GM12878 (cell line): ENCODE measurements around the gene SMPD2. TPM values are rescaled to one million over a fixed set of nuclear protein-coding genes. Genes with fewer than 3 reads are reported as not detected.

Experiments
- ATAC-seq: fragments of 200-7000 bp; cut with Tn5 transposase; 3 replicates; pipeline ENCODE4 v1.9.1; 2020; ENCODE audit warnings: mild to moderate bottlenecking, moderate library complexity
- BruUV-seq: library from RNA; stranded (reverse); fragments of 400-500 nt; replicated peaks from 2 replicates; lab custom pipeline; 2021; lab: Mats Ljungman, UMichigan
- CTCF ChIA-PET: fragments of 300-600 bp; sonication (Branson Sonifier 250); formaldehyde crosslinking; extraction: SDS; loops from one replicate; lab custom pipeline; 2021; ENCODE audit warnings: inconsistent platforms; lab: Yijun Ruan, JAX
- POLR2A ChIA-PET: fragments of 350-600 bp; formaldehyde crosslinking; extraction: SDS; loops from one replicate; lab custom pipeline; 2021; ENCODE audit warnings: inconsistent platforms; lab: Charles Lee
- RAD21 ChIA-PET: fragments of 300-600 bp; sonication (Branson Sonifier 250); formaldehyde crosslinking; loops from one replicate; lab custom pipeline; 2023; ENCODE audit warnings: antibody characterized with exemption; ENCODE audit not compliant: unreplicated experiment; lab: Charles Lee
- SMC1A ChIA-PET: fragments of 300-600 bp; sonication (Branson Sonifier 250); formaldehyde crosslinking; loops from one replicate; lab custom pipeline; 2023; ENCODE audit not compliant: unreplicated experiment, uncharacterized antibody; lab: Charles Lee
- DNase-seq: peaks from one replicate; pipeline ENCODE4 v3.0.0-alpha.2; 2011; ENCODE audit warnings: low read depth, low spot score
- FAIRE-seq: peaks from 3 replicates; lab custom pipeline; 2011; peaks lifted over from hg19 to GRCh38; lab: Jason Lieb, UNC
- H2AFZ ChIP-seq: 2 replicates; pipeline ENCODE4 v1.6.0; 2011; ENCODE audit warnings: low read depth, low read length, control low read depth; ENCODE audit not compliant: control insufficient read depth
- H3K27ac ChIP-seq: 2 replicates; pipeline ENCODE4 v1.5.1; 2011; ENCODE audit warnings: control low read depth; ENCODE audit not compliant: control insufficient read depth, insufficient read depth
- H3K27me3 ChIP-seq, 2 experiments: replicated peaks in 1 of 2; 2 replicates each; pipeline versions ENCODE4 v1.6.0 to v1.6.1; 2011; ENCODE audit warnings: low read length in 1 of 2; ENCODE audit not compliant: control insufficient read depth in 2 of 2, insufficient read depth in 2 of 2
- H3K36me3 ChIP-seq, 2 experiments: 2 replicates each; pipeline ENCODE4 v1.5.1; 2011; ENCODE audit warnings: low read length in 1 of 2; ENCODE audit not compliant: control insufficient read depth in 2 of 2, insufficient read depth in 2 of 2
- H3K4me1 ChIP-seq: 2 replicates; pipeline ENCODE4 v1.6.1; 2011; ENCODE audit warnings: mild to moderate bottlenecking, low read length, moderate library complexity, mixed read lengths; ENCODE audit not compliant: control insufficient read depth, insufficient read depth
- H3K4me2 ChIP-seq: 2 replicates; pipeline ENCODE4 v1.6.0; 2011; ENCODE audit warnings: control low read depth; ENCODE audit not compliant: control insufficient read depth, insufficient read depth
- H3K4me3 ChIP-seq: fragments of 200-600 bp; sonication (generic); 2 replicates; pipeline ENCODE4 v1.5.1; 2016
- H3K79me2 ChIP-seq: 2 replicates; pipeline ENCODE4 v1.6.0; 2011; ENCODE audit warnings: low read length; ENCODE audit not compliant: control insufficient read depth, insufficient read depth
- H3K9ac ChIP-seq: 2 replicates; pipeline ENCODE4 v1.8.0; 2011; ENCODE audit warnings: low read length, control low read depth, mixed read lengths; ENCODE audit not compliant: control insufficient read depth, insufficient read depth
- H3K9me3 ChIP-seq: replicated peaks from 3 replicates; pipeline ENCODE4 v1.5.1; 2011; ENCODE audit warnings: mild to moderate bottlenecking, low read length; ENCODE audit not compliant: control insufficient read depth, insufficient read depth
- H4K20me1 ChIP-seq: 2 replicates; pipeline ENCODE4 v1.6.0; 2011; ENCODE audit not compliant: control insufficient read depth, insufficient read depth
- BCL11A ChIP-seq: IDR thresholded peaks from 2 replicates; pipeline ENCODE4 v1.6.1; 2011; ENCODE audit warnings: low read depth, low read length
- BCL3 ChIP-seq: IDR thresholded peaks from 2 replicates; pipeline ENCODE4 v1.6.1; 2011; ENCODE audit warnings: borderline replicate concordance, low read depth, mild to moderate bottlenecking, moderate library complexity, low read length; ENCODE audit not compliant: insufficient read depth, poor library complexity, severe bottlenecking
- CHD2 ChIP-seq: IDR thresholded peaks from 2 replicates; pipeline ENCODE4 v1.6.1; 2011; ENCODE audit warnings: low read depth, low read length, improper control_type of control experiment, borderline replicate concordance
- CREM ChIP-seq: IDR thresholded peaks from 2 replicates; pipeline ENCODE4 v1.6.1; 2014; ENCODE audit warnings: antibody characterized with exemption, low read depth
- DPF2 ChIP-seq: fragments of 450-650 bp; IDR thresholded peaks from 2 replicates; pipeline ENCODE4 v1.6.1; 2017; ENCODE audit warnings: mild to moderate bottlenecking
- GATAD2B ChIP-seq: fragments of 450-650 bp; conservative IDR thresholded peaks from 2 replicates; pipeline ENCODE4 v1.6.1; 2017; ENCODE audit warnings: low read depth, mild to moderate bottlenecking, moderate library complexity
- MYB ChIP-seq: fragments of 150-350 bp; IDR thresholded peaks from 2 replicates; pipeline ENCODE4 v1.6.1; 2014; ENCODE audit warnings: mild to moderate bottlenecking, low read depth, low read length, borderline replicate concordance
- POLR2A ChIP-seq: IDR thresholded peaks from 2 replicates; pipeline ENCODE4 v1.6.1; 2011; ENCODE audit warnings: low read depth, mild to moderate bottlenecking, low read length
- SP1 ChIP-seq: IDR thresholded peaks from one replicate; pipeline ENCODE4 v1.6.1; 2011; ENCODE audit warnings: low read depth, low read length
- SREBF1 ChIP-seq: IDR thresholded peaks from 2 replicates; pipeline ENCODE4 v1.6.1; 2012; ENCODE audit warnings: mild to moderate bottlenecking, low read length
- TCF7 ChIP-seq: IDR thresholded peaks from 2 replicates; pipeline ENCODE4 v1.6.1; 2014; ENCODE audit warnings: antibody characterized with exemption, borderline replicate concordance
- YBX1 ChIP-seq: fragments of 450-650 bp; IDR thresholded peaks from 2 replicates; pipeline ENCODE4 v1.6.1; 2016; ENCODE audit warnings: antibody characterized with exemption
- WGBS: methylation state at CpG from one replicate; pipeline ENCODE4 v1.1.6; 2016; ENCODE audit warnings: low lambda C conversion rate; ENCODE audit not compliant: insufficient replicate concordance, insufficient coverage; ENCODE audit errors: missing lambda C conversion rate; 5-methylcytosine and 5-hydroxymethylcytosine counted together
- in situ Hi-C: fragments of 300-500 bp; cut with MboI; formaldehyde crosslinking; loops from 9 replicates; pipeline ENCODE4 v1.14.3; 2018; ENCODE audit warnings: mixed read lengths
- intact Hi-C: fragments of 100-400 bp; cut with micrococcal nuclease; formaldehyde crosslinking; loops from one replicate; pipeline ENCODE4 v1.14.2; 2022; ENCODE audit not compliant: unreplicated experiment
- polyA plus RNA-seq, 11 experiments: library from polyadenylated mRNA; depleted of rRNA in 4 of 11; unstranded in 6 of 11; stranded (reverse) in 5 of 11; fragments of >200 nt; fragmentation: Nextera tagmentation in 4 of 11; fragmentation: Illumina TruSeq in 1 of 11; extraction: Ambion mirVana in 4 of 11; extraction: Trizol in 1 of 11; gene quantifications; 1 replicate in 1 of 11; 2 replicates in 10 of 11; pipeline versions ENCODE4 v1.2.1 to v1.2.3, GENCODE V29; 2011 to 2016; ENCODE audit warnings: inconsistent platforms in 2 of 11, missing spikeins in 2 of 11, low read depth in 1 of 11
- total RNA-seq, 4 experiments: library from RNA; depleted of rRNA in 3 of 4; stranded (reverse); fragments of >200 nt in 3 of 4; fragmentation: Illumina TruSeq in 1 of 4; extraction: Trizol in 1 of 4; gene quantifications; 2 replicates each; pipeline versions ENCODE4 v1.2.1 to v1.2.3, GENCODE V29; 2013 to 2021
- TF ChIP-seq, protein P1 (sequence below): fragments of 450-650 bp; IDR thresholded peaks from 2 replicates; pipeline ENCODE4 v1.6.1; 2017; ENCODE audit warnings: borderline replicate concordance
- TF ChIP-seq, protein P2 (sequence below): fragments of 450-650 bp; IDR thresholded peaks from 2 replicates; pipeline ENCODE4 v1.6.1; 2017; ENCODE audit warnings: mild to moderate bottlenecking, moderate library complexity

Gene SMPD2
- total and polyA plus RNA-seq, 10 of the 15 experiments (the other 5 are each of a cell fraction or from before 2014, with no cell fraction given), result 0.06 to 15.4 (median 9.7) TPM

DNA sequence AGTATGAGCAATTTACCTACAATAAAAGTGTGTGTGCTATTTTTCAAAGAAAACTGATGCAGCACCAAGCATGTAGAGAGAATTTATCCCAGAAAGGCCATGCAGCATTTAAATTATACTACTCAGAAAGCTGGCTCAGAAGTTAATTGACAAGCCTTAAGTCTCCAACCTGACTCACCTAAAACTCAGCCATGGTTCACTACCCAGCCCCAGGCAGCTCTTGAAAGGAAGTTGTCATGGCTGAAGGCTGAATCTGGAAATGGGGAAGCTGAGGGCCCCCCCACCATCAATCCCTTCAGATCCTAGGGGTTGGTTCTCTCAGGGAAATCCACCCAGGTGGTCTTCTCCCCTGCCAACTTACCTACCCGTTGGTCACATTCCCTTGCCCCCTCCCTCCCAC is 19.8 kb upstream of the SMPD2 start:
- in situ Hi-C loops, result no loop called here
- H3K4me1 ChIP-seq, result no peaks in the 10 kb centered on the region
- no peak overlapping the region for H3K27ac ChIP-seq
- 0% methylated on average over 1 of the region's 1 CpG for WGBS
- no peak overlapping the region for H3K4me3 ChIP-seq
- H3K36me3 ChIP-seq, result no peaks in the 10 kb centered on the region
- no peak for TF ChIP-seq POLR2A
- TF ChIP-seq SP1, result no peak
- no peak for TF ChIP-seq MYB
- TF ChIP-seq CREM, result no peak
- TF ChIP-seq, protein P1, sequence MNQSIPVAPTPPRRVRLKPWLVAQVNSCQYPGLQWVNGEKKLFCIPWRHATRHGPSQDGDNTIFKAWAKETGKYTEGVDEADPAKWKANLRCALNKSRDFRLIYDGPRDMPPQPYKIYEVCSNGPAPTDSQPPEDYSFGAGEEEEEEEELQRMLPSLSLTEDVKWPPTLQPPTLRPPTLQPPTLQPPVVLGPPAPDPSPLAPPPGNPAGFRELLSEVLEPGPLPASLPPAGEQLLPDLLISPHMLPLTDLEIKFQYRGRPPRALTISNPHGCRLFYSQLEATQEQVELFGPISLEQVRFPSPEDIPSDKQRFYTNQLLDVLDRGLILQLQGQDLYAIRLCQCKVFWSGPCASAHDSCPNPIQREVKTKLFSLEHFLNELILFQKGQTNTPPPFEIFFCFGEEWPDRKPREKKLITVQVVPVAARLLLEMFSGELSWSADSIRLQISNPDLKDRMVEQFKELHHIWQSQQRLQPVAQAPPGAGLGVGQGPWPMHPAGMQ, result no peak
- no peak for TF ChIP-seq SREBF1
- TF ChIP-seq YBX1, result no peak
- TF ChIP-seq GATAD2B, result no peak
- TF ChIP-seq TCF7, result no peak
- TF ChIP-seq DPF2, result no peak
- no peak for TF ChIP-seq CHD2
- no peak for TF ChIP-seq BCL3
- TF ChIP-seq, protein P2, sequence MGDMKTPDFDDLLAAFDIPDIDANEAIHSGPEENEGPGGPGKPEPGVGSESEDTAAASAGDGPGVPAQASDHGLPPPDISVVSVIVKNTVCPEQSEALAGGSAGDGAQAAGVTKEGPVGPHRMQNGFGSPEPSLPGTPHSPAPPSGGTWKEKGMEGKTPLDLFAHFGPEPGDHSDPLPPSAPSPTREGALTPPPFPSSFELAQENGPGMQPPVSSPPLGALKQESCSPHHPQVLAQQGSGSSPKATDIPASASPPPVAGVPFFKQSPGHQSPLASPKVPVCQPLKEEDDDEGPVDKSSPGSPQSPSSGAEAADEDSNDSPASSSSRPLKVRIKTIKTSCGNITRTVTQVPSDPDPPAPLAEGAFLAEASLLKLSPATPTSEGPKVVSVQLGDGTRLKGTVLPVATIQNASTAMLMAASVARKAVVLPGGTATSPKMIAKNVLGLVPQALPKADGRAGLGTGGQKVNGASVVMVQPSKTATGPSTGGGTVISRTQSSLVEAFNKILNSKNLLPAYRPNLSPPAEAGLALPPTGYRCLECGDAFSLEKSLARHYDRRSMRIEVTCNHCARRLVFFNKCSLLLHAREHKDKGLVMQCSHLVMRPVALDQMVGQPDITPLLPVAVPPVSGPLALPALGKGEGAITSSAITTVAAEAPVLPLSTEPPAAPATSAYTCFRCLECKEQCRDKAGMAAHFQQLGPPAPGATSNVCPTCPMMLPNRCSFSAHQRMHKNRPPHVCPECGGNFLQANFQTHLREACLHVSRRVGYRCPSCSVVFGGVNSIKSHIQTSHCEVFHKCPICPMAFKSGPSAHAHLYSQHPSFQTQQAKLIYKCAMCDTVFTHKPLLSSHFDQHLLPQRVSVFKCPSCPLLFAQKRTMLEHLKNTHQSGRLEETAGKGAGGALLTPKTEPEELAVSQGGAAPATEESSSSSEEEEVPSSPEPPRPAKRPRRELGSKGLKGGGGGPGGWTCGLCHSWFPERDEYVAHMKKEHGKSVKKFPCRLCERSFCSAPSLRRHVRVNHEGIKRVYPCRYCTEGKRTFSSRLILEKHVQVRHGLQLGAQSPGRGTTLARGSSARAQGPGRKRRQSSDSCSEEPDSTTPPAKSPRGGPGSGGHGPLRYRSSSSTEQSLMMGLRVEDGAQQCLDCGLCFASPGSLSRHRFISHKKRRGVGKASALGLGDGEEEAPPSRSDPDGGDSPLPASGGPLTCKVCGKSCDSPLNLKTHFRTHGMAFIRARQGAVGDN, result no peak
- no peak for TF ChIP-seq BCL11A
- no peaks in the 10 kb centered on the region for H4K20me1 ChIP-seq
- ChIA-PET SMC1A (no interaction called here), POLR2A (no interaction called here), CTCF (no interaction called here), RAD21 (no interaction called here)
- H3K79me2 ChIP-seq, result no peaks in the 10 kb centered on the region
- ATAC-seq, result no peak
- no peak overlapping the region for H3K9ac ChIP-seq
- DNase-seq, result no peak
- H3K27me3 ChIP-seq, result no peaks in the 10 kb centered on the region
- no peaks in the 10 kb centered on the region for H3K9me3 ChIP-seq
- no TSS peak for BruUV-seq
- no peak overlapping the region for H2AFZ ChIP-seq
- no peak for FAIRE-seq
- intact Hi-C loops, result no loop called here
- no peak overlapping the region for H3K4me2 ChIP-seq
